ENCODE results near the gene CSNK2A1. TPM values are rescaled to one million over a fixed set of nuclear protein-coding genes. Genes with fewer than 3 reads are reported as not detected.

Gene CSNK2A1
- total RNA-seq, 1 donor = 117 TPM

- TF ChIP-seq CTCF (IDR thresholded peaks at IDR 0.05; ENCODE audit: insufficient read depth, low read depth, low read length) = no peak
- H3K4me3 ChIP-seq (ENCODE audit: low read depth, low read length) = no peak overlapping the region
- DNase-seq (ENCODE audit: low read depth) = no peak
Observed at GRCh38 chr20:432677-433299, 110.8 kb downstream of the CSNK2A1 start.

DNA sequence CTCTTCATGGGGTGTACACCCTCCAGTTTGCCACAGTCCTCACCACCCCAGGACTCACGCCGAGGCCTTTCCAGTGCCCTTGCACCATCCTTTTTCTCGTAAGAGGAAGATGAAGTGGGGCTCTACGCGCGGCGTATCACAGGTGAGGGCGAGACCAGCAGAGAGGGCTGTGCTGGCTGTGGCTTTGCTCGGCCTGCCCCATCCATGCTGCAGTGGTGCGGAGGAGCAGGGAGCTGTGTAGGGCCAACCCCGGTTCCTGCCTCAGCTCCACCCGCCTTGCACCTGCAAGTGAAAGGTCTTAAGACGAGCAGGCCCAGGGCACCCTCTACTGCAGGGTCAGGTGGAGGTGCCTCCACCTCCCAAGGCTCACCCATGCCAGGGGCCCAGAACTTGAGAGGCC is 111.4 kb downstream of the CSNK2A1 start:
- no peak for TF ChIP-seq CTCF (IDR thresholded peaks at IDR 0.05; ENCODE audit: insufficient read depth, low read depth, low read length)
- DNase-seq (ENCODE audit: low read depth) = no peak
- H3K4me3 ChIP-seq (ENCODE audit: low read depth, low read length) = no peak overlapping the region

DNA sequence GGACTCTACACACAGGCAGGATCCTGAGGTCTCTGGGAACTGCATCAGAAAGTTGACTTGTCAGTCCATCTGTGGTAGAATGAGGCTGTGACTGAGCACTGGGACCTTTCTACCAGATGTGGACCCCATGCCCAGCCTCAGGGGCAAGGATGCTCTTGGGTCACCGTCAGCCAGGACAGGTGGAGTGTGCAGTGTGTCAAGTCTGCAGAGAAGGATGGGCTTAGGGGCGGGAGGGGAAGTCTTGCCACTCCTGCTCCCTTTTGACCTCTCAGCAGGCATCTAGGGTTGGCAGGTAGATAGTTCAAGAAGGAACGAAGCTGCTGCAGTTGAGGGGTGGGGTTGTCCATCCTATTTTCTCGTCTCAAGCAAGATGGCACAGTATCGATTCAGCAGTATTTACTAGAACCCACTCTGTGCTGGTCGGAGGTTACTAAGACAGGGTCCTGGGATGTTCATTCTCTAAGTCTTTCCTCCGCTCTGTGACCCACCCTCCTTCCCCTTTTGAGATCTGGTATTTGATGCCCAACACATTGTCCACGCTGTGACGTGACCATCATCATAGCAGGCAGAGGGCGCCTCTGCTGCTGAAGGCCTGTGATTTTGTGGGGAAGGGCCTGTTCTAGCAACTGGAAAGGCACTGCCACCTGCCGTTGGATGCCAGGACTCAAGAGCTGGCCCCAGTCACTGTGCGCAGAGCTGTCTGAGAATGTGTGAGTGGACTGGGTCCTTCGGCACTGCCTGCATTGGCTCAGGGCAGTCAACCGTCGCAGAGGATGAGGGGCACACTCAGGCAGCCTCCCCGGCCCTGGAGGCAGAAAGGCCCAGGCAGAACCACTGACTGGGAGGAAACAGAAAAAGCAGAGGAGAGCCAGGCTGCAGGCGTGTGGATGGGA is 112.3 kb downstream of the CSNK2A1 start:
- TF ChIP-seq CTCF (IDR thresholded peaks at IDR 0.05; ENCODE audit: insufficient read depth, low read depth, low read length) = peak; percentile 69
- peak; percentile 84 for DNase-seq (ENCODE audit: low read depth)
- no peak overlapping the region for H3K4me3 ChIP-seq (ENCODE audit: low read depth, low read length)

- no peak for TF ChIP-seq CTCF (IDR thresholded peaks at IDR 0.05; ENCODE audit: insufficient read depth, low read depth, low read length)
- DNase-seq (ENCODE audit: low read depth) = no peak
Observed at GRCh38 chr20:430091-430999, 113.2 kb downstream of the CSNK2A1 start.

DNA sequence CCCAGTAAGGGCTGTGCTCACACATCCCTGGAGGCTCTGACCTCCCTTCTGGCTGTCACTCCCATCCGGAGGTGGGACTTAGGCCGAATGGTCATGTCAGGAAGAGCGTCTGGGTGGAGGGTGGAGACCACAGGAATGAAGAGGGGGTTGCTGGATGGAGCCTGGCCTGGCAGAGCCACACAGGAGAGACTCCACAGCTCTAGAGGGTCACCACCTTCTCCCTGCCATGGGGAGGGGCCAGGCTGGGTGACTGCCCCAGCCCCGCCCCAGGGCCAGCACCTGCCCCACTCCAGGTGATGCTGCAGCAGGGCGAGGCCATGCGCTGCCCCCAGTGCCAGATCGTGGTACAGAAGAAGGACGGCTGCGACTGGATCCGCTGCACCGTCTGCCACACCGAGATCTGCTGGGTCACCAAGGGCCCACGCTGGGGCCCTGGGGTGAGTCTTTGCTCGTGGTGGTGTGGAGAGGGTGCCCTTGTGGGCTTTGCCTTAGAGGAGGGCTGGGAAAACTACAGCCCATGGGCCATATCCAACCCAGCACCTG is 114.9 kb downstream of the CSNK2A1 start:
- no peak for DNase-seq (ENCODE audit: low read depth)
- TF ChIP-seq CTCF (IDR thresholded peaks at IDR 0.05; ENCODE audit: insufficient read depth, low read depth, low read length) = no peak
- no peak overlapping the region for H3K4me3 ChIP-seq (ENCODE audit: low read depth, low read length)

More at GRCh38 chr20:430091-430999, 113.2 kb downstream of the CSNK2A1 start:
- H3K4me3 ChIP-seq (ENCODE audit: low read depth, low read length) = no peak overlapping the region

Measured in fibroblast of villous mesenchyme (primary cell).